Cortex of kidney (tissue), 1 donor: Measurements from ENCODE around the gene HDHD5.

Experiments
- DNase-seq: peaks from one replicate; lab custom pipeline; 2025; lab: John Stamatoyannopoulos, UW

Gene HDHD5

DNA sequence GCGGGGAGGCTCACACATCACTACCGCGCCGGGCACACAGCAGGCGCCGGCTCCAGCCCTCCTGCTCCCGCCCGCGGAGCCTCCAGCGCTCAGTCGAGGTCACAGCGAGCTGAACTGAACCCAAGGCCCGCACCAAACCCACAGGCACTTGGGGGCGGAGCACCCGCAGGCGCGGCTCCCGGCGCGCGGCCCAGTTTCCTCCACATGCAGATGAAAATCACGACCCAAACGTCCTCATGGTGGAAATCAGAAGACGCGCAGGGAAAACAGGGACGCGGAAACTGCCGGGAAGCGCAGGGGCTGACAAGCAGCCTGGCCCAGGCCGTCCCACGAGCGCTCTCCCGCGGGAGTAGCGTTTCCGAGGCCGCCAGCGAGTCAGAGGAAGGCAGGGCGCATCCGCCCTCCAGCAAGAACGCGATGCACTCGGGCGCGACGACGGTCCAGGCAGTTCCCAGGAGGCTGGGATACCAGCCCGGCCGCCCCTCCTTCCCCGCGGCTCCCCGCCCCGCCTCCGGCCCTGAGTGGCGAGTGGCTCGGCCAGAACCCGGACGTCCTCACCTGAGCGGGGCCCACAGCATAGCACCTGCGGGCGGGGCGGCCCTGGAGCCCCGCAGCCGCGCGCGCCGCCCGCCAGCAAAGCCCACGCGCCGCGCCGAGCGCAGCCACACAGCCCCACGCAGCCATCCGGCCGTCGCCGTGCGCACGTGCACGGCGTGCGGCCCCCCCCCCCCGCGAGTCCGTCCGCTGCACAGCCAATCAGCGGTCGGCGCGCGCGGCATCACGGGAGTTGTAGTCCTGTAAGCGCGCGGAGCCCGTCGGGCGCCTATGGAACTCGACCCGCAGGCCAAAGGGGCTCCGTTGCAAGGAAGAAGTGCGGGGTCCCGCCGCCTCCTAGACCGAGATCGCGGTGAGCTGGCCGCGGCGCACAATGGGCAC, at the start of gene HDHD5:
Gene HDHD5, minus strand, starts transcription at position 710 of the 936 bp plus-strand sequence. Its CDS starts 26 bp downstream, at position 684.
- DNase-seq, result peak; percentile 46

- no peak for DNase-seq
These were observed 46.4 kb upstream of the HDHD5 start for GRCh38 chr22:17205432-17205831.

DNA sequence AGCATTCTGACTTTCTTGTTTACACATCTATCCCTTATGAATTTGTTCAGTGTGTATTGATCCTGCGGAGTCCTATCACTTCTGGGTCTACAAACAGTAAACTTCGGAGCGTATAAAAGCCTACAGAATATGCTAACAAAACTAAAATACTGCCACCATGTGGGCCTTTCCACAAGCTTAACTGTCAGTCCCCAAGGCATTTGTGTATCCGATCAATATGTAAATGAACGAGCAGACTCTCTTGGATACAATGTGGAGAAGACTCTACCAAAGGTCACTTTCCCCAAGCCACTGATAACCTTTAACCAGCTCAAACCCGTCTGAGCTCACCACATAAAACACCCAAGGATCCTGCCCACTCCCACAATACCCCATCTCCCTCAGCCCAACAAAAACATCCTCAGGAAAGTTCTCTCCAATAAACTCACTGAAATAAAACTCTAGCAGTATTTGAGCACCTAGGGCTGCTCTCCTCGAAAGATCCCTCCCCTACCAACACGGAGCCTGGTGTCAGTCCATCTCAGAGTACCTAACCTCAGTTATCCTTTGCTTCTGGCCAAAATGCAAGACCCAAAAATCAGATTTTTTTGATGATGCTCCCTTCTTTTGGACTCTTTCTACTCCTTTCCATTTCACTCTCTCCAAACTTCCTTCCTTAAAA, 42.3 kb upstream of the HDHD5 start:
- DNase-seq, result no peak

DNA sequence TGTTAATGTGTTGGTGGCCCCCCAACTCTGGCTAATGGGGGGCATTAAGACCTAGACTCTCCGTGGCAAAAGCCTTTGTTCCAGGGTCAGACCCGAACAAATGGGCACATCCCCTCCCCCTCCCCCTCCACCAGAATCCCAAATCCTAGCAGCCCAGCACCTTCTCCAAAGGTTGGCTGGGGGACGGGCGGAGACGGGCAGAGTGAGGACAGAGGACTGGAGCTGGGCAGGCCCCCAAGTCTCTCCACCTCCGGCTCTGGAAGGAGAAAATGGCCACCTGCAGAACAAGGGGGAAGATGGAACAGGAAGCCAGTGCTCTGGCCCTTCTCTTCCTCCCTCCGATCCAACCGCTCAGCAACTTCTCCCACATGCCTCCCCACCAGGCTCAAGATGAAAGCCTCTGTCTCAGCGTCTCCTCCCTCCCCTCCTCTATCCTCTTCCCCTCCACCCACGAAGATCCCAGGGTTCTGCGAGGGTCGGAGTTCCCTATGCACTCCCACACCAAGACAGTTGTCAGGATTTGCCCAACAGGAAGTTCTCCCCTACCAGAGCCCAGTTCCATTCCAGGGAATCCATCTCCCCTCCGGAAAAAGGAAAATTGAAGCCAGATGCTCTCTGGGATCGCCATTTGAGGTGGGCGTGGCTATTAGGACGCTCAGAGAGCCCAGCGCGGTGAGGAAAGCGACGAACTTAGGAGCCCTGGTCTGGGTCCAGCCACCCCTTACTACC, 40.1 kb upstream of the HDHD5 start:
- no peak for DNase-seq

DNA sequence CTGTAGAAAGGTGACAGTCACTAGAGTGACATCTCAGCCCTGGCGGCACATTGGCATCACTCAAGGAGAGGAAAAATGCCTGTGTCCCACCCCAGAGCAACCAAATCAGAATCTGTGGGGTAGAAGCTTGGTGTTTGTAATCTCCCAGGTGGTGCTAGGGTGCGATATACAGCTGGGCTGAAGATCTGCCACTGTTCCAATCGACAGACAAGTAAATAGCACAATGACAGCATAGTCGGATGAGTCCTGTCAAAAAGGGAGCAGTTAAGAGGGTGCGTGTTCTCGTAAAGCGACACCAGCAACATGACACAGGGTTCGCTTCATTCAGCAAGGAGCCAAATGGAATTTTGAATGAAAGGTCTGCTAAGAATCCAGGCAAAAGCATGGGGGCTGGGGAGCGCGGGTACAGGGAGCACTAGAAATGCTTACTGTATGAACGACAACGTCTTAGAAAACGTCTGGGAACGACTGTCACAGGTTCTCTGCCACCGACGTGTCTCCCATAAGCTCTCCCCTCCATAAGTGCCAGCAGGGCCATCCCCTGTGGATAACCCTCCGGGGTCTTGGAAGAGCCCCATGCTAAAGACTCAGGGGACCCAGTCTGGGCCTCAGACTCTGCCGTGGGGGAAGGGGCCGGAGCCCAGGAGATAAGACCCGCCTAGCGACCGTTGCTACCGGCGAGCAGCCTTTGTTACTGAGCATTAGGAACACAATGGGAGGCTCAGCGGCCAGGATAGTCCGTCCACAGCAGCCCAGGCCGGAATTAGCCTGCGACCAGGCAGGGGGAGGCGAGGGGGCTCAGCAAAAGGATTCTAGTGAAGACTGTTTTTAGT, 39.3 kb upstream of the HDHD5 start:
- DNase-seq, result no peak

DNA sequence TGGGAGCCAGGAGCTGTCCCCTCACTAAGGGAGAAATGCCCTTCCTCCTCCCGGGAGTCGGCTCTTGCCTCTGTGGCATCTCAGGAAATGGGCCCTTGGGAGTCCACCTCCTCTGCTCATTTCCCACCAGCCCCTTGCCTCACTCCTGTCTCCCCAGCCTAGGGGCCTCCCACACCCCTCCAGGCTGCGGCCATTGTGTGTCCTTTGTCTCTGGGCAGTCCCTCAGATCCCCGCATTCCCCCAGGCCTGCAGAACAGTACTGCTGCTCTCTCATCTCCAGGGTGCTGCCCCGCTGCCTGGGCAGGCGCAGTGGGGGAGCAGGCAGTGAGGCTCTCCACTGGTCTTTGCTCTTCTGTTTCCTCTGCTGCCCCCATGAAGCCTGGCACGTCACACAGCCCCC, 35.1 kb upstream of the HDHD5 start:
- DNase-seq, result no peak

- DNase-seq, result no peak
These were observed 33.1 kb upstream of the HDHD5 start for GRCh38 chr22:17192186-17192585.

- DNase-seq, result no peak
These were observed 32.2 kb upstream of the HDHD5 start for GRCh38 chr22:17191163-17191784.

DNA sequence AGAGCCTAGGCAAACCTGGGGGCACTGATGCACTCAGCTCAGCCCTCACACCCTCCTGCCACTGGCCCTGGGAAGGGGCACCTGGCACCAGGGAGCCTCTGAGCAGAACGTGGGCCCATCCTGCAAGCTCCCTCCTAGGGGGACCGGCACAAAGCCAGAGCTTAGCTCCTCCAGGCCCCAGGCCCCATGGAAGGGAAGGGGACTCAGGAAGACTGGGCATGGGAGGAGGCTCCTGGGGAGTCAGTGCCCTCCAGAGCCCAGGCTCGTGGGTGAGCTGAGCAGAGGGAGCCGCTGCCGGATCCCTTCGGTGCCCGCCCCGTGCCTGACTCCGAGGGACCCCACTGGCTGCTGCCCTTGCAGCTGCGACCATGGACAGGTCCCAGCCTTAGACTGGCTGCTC, 31.6 kb upstream of the HDHD5 start:
- no peak for DNase-seq

DNA sequence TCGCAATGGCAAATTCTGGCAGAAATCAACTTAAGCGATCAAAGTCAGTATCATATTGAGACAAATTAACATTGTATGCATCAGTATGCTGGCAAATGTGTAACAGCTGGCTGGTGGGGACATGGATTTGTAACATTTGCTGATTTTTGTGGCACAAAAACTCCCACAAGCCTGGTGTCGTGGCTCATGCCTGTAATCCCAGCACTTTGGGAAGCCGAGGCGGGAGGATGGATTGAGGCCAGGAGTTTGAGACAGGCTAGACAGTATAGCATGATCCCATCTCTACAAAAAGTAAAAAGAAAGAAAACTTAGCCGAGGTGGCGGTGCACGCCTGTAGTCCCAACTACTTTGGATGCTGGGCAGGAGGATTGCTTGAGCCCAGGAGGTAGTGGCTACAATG, 17.6 kb upstream of the HDHD5 start:
- no peak for DNase-seq

GRCh38 chr22:17172029-17172833, 13.2 kb upstream of the HDHD5 start:
- DNase-seq, result no peak

- DNase-seq, result no peak
These were observed 12.3 kb upstream of the HDHD5 start for GRCh38 chr22:17171153-17172028.

DNA sequence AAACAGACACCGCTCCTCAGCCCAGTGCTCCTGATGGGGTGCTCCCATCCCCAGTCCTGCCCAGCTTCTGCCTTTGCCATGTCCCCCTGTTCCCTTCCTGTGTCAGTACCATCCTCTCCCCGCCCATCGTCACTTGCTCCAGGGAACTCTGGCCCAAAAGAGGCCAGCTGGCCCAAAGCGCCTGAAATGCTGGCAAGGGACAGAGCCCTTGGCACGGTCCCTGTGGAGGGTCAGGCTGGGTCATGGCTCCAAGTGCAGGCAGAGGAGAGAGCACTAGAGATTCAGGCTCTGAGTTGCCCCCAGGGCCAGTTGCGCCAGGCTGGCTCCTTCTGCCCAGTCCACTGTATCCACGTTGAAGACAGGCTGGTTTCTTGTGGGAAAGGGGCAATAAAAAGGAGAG, 8.4 kb upstream of the HDHD5 start:
- DNase-seq, result no peak

DNA sequence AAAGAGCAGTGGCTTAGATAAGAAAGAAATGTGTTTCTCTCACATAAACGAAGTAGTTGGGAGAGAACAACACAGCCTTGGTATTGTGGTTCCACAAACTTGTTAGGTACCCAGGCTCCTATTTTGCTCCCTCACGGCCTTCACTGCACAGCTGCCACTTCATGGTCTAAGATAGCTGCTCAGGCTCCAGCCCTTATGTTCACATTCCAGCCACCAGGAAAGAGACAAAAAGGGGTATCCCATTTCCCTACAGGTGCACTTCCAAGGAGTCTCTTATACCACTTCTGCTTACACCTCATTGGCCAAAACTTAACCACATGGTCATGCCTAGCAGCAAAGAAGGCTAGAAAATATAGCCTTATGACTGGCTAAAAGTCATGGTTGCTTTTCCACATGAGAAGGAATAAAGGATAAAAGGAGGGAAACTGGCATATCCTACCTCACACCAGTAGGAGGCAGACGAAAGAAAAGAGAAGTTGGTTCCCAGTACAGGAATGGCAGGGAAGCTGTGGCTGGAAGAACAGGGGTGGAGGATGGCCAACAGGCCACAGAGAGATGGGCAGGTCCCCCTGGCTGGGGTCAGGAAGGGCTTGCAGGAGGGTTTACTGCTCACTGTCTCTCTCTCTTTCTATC, 5.4 kb upstream of the HDHD5 start:
- no peak for DNase-seq

- DNase-seq, result no peak
These were observed 3.7 kb upstream of the HDHD5 start for GRCh38 chr22:17162731-17163130.

- DNase-seq, result no peak
These were observed 2.9 kb upstream of the HDHD5 start for GRCh38 chr22:17161991-17162390.

GRCh38 chr22:17159504-17159951, 451 bp upstream of the HDHD5 start:
- no peak for DNase-seq

GRCh38 chr22:17158176-17158567, 905 bp downstream of the HDHD5 start:
- no peak for DNase-seq

GRCh38 chr22:17157714-17158113, 1.4 kb downstream of the HDHD5 start:
- no peak for DNase-seq
